NCI-H82 (cell line): ENCODE results near the gene PCYOX1L.

Experiments used
- DNase-seq: peaks from one replicate; lab custom pipeline; 2025; lab: John Stamatoyannopoulos, UW

PCYOX1L gene

GRCh38 chr5:149357370-149358293 is at the start of gene PCYOX1L:
Gene PCYOX1L, plus strand, starts transcription at chr5:149358046. Its CDS starts 23 bp downstream, at chr5:149358069.
- DNase-seq = peak; percentile 96

- DNase-seq = no peak
Observed at GRCh38 chr5:149309354-149309753, 48.5 kb upstream of the PCYOX1L start.

- no peak for DNase-seq
Observed at GRCh38 chr5:149310488-149310887, 47.4 kb upstream of the PCYOX1L start.

- DNase-seq = peak; percentile 96
Observed at GRCh38 chr5:149310947-149311658, 46.7 kb upstream of the PCYOX1L start.

GRCh38 chr5:149313151-149313841 is 44.5 kb upstream of the PCYOX1L start:
- DNase-seq = peak; percentile 19

- DNase-seq = peak; percentile 87
Observed at GRCh38 chr5:149314571-149315111, 43.2 kb upstream of the PCYOX1L start.

GRCh38 chr5:149315753-149316152 is 42.1 kb upstream of the PCYOX1L start:
- no peak for DNase-seq

- DNase-seq = peak; percentile 51
Observed at GRCh38 chr5:149317281-149318048, 40.4 kb upstream of the PCYOX1L start.

- DNase-seq = no peak
Observed at GRCh38 chr5:149319174-149319573, 38.7 kb upstream of the PCYOX1L start.

GRCh38 chr5:149320791-149321330 is 37.0 kb upstream of the PCYOX1L start:
- DNase-seq = peak; percentile 94

GRCh38 chr5:149322518-149322917 is 35.3 kb upstream of the PCYOX1L start:
- DNase-seq = no peak

- DNase-seq = no peak
Observed at GRCh38 chr5:149323210-149323609, 34.6 kb upstream of the PCYOX1L start.

- no peak for DNase-seq
Observed at GRCh38 chr5:149323621-149324205, 34.1 kb upstream of the PCYOX1L start.

GRCh38 chr5:149324641-149325040 is 33.2 kb upstream of the PCYOX1L start:
- no peak for DNase-seq

- no peak for DNase-seq
Observed at GRCh38 chr5:149325166-149325735, 32.6 kb upstream of the PCYOX1L start.

GRCh38 chr5:149325894-149326293 is 32.0 kb upstream of the PCYOX1L start:
- no peak for DNase-seq

- peak; percentile 97 for DNase-seq
Observed at GRCh38 chr5:149326611-149327010, 31.2 kb upstream of the PCYOX1L start.

- DNase-seq = no peak
Observed at GRCh38 chr5:149328177-149328576, 29.7 kb upstream of the PCYOX1L start.

GRCh38 chr5:149333711-149334443 is 24.0 kb upstream of the PCYOX1L start:
- no peak for DNase-seq

- peak; percentile 66 for DNase-seq
Observed at GRCh38 chr5:149337736-149338135, 20.1 kb upstream of the PCYOX1L start.
